NCI-H146 treated with DMSO at 0.1 percent for 48 hours (cell line): ENCODE measurements around the gene SLC12A8.

Experiments used
- DNase-seq: peaks from one replicate; lab custom pipeline; 2025; ENCODE audit not compliant: unreplicated experiment; lab: John Stamatoyannopoulos, UW

Gene SLC12A8

GRCh38 chr3:125214738-125215137 is 2.2 kb upstream of the SLC12A8 start:
- no peak for DNase-seq

- no peak for DNase-seq
Observed at GRCh38 chr3:125213946-125214542, 1.5 kb upstream of the SLC12A8 start.

DNA sequence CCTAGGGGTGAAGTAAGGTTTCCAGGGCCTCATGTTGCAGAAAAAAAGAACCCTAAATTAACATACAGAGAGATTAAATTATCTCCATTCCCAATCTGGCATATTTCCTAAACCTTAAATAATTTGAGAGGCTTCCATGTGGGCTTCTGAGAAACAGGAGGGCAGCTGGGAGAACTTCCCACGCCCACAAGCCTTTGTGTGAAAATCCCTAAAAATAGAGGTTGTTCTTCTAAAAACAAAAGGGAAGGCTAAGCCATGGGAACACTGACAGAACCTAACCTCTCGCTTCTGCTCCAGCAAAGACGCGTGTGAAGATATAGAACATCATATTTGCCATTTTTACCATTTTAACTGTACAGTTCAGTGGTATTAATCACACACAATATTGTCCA is 812 bp upstream of the SLC12A8 start:
- no peak for DNase-seq

DNA sequence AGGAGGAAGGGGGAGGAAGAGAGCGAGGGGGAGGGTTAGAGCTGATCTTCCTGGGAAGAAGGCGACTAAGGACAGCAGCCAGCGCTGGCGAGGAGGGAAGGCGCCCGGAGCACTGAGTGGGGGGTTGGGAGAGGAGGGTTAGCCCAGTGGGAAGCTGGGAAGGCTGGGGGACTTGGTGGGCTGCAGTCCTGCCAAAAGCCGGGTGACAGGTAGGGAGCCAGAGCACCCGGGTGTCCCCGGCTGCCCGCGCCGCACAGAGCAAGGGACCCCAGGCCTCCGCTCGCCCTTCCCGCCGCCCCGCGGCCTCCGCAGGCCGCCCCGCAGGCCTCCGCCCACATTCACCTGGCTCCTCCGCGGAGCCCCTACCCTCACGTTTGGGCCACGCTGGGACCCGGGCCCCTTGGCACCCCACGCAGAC is 448 bp downstream of the SLC12A8 start:
- no peak for DNase-seq

DNA sequence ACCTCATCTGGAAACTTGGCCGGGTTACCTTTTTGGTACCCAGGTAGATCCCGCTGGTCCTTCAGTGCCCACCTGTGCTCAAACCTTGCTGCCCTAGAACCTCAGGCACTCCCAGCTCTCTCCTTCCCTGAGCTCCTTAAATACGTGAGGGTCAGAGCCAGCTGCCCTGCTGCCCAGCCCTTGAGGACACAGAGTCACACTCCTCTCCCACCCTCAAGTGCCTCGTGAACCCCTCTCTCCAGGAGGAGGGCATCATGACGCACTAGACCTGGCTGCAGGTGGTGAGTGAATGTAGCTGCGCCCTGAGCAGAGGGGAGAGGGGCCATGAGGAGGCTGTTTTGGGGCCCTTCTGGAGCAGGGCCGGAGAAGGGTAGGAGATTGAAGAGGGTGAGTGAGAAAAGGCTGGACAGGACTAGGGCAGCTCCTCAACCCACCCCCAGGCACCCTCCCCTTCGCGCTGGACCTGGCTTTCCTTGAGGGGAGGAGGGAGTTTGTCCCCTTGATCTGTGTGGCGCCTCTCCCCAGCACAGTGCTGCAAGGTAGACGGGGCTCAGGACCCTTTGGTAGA is 941 bp downstream of the SLC12A8 start:
- peak; percentile 37 for DNase-seq

DNA sequence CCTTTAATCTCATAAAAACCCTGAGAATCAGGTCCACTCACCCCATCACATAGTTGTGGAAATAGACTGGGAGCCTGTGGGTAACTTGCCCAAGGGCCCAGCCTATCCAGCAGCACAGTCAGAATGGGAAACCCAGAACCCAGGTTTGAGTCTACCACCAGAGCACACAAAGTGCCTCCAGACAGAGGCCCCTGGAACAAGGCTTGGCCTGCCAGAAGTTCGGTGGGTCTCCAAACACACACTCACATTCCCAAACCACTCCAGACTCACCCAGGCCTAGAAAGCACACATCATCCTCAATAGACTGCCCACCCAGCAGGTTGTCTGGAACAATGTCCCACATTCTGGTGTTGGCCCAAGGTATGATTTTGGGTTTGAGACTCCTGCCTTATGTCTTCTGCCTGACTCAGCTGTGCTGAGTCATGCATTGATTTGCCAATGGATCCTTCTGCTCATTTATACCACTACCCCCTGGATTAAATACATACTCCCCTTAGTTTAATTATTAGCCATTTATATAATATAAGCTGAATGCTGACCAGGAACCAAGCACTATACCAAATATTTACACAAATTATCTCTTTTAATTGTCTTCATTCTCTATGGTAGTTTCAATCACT is 4.5 kb downstream of the SLC12A8 start:
- no peak for DNase-seq

GRCh38 chr3:125207507-125207906 is 5.0 kb downstream of the SLC12A8 start:
- no peak for DNase-seq

DNA sequence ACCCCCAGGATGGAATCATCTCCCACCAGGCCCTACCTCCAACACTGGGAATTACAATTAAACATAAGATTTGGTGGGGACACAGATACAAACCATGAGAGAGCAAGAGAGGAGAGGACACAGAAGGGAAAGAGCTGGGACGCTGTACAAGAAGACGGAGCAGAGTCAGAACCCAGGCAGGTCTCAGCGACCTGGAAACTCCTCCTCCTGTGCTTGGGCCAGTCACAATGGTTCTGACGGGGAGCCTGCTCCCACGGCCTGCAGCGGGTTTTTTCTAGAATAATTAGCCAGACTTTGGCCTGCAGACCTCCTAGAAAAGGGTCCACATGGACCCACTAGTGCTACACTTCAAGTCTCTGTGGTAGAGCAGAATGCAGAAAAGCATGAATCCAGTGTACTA is 5.6 kb downstream of the SLC12A8 start:
- no peak for DNase-seq

GRCh38 chr3:125203731-125204130 is 8.8 kb downstream of the SLC12A8 start:
- DNase-seq = no peak

GRCh38 chr3:125202197-125202596 is 10.4 kb downstream of the SLC12A8 start:
- DNase-seq = no peak

DNA sequence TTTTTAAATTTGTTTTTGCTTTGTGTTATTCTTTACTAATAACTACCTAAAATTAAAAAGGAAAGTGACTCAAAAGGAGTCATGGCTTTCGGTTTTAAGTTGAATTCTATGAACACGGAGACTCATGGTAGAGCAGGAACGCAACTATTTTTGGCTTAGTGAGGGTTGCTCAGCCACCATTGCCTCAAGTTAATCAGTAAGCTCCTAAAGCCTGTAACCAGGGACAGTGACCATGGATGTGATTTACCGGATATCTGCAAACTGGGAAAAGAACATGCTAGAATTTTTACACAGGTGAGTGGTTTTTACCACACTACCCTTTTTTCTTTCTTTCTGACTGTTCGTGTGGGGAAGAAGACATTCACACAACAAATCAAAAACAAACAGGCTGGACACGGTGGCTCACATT is 11.8 kb downstream of the SLC12A8 start:
- no peak for DNase-seq

DNA sequence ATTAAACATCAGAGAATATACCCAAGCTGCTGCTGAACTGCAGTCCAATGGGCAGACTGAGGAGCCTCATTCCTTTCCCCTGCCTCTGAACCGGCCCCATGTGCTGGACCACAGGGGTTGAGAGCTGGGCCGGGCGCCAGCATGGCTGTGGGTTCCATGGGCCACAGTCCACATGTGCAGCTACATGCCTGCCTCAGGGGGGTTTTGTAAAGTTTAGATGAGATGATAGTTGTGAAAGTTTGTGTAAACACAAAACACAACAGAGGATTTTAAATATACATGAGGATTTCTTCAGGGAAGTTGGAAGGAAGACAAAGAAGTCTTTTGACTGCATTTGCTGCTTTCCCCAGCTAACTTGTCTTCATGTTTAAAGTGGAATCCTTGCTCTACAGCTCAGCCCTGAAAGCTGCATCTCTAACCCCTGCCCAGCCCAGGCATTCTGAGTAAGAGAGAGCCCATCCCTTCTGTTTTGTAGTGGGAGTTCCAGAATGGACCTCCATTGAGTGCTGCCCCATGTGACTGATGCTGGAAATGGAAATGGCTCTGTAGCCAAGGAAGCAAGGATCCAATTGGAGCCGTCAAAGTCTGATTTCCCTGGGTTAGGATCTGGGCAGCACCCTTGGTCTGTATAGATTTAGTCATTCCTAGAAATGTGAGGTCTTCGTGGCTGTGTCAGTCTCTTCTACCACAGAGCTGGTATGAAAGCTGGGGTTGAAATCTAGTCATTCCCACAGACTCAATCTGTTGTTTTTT is 17.5 kb downstream of the SLC12A8 start:
- DNase-seq = no peak

- no peak for DNase-seq
Observed at GRCh38 chr3:125194061-125194848, 18.3 kb downstream of the SLC12A8 start.

GRCh38 chr3:125192190-125193035 is 20.1 kb downstream of the SLC12A8 start:
- DNase-seq = no peak

DNA sequence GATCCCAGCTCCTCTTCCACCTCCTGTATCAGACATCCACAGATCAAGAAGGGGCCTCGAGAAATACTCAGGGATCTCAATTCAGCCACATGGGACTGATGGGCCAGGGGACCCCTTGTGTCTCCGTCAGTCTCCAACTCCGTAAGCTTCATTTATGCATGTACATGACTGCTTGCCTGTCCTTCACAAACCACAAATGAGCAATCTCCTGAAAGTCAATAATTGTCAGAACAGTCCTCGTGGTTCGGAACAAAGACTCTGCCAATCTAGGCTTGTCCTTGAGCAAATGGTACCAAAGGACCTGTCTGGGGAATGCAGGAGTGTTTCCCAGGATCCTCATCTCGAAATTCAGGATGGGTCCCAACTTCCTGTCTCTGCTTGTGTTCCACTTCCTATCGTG is 20.8 kb downstream of the SLC12A8 start:
- no peak for DNase-seq

DNA sequence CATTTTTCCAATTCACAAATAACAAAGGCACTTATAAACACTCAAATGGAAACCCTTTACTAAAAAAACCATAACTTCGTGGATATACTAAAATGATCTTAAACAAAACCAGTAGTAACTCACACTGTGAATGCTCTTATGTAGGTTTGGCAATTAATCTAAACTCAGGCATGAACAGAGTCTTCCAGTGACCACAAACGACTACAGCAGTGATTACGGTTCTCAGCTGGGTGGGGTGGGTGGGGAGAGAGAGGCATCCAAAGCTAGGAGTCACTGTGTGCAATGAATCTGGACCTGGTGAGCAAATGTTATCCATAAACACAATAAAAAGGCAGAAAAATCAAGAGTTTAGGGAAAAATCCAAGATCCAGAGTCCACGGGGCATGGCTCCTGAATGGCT is 21.3 kb downstream of the SLC12A8 start:
- DNase-seq = no peak

- DNase-seq = no peak
Observed at GRCh38 chr3:125190786-125191185, 21.8 kb downstream of the SLC12A8 start.

- no peak for DNase-seq
Observed at GRCh38 chr3:125189378-125190165, 23.0 kb downstream of the SLC12A8 start.

GRCh38 chr3:125188955-125189354 is 23.6 kb downstream of the SLC12A8 start:
- DNase-seq = no peak

DNA sequence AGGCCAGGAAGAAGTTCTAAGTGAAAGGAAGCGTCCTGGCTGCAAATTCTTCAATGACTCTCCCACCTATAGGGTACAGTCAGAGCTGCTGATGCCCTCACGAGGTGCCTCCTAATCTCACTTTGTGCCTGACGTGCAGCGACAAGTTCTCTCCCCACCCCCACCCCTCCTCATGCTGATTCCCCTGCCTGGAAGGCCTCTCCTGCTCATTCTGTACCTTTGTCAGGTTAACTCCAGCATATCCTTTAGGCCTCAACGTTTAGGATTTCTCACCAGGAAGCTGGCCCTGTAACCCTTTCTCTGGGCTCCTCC is 25.0 kb downstream of the SLC12A8 start:
- no peak for DNase-seq
